HG02642 (cell line): ENCODE results near the gene HSD17B14.
"Not testable (repeated sequence)": the region's sequence is repeated elsewhere in the genome, so short reads cannot be mapped to it uniquely, and the experiment has no call there.

Experiments used
- ATAC-seq: cut with Tn5 transposase; IDR thresholded peaks from one replicate; pipeline ENCODE4 v1.9.1; 2021; ENCODE audit warnings: mild to moderate bottlenecking; ENCODE audit not compliant: unreplicated experiment, poor library complexity

The HSD17B14 gene

DNA sequence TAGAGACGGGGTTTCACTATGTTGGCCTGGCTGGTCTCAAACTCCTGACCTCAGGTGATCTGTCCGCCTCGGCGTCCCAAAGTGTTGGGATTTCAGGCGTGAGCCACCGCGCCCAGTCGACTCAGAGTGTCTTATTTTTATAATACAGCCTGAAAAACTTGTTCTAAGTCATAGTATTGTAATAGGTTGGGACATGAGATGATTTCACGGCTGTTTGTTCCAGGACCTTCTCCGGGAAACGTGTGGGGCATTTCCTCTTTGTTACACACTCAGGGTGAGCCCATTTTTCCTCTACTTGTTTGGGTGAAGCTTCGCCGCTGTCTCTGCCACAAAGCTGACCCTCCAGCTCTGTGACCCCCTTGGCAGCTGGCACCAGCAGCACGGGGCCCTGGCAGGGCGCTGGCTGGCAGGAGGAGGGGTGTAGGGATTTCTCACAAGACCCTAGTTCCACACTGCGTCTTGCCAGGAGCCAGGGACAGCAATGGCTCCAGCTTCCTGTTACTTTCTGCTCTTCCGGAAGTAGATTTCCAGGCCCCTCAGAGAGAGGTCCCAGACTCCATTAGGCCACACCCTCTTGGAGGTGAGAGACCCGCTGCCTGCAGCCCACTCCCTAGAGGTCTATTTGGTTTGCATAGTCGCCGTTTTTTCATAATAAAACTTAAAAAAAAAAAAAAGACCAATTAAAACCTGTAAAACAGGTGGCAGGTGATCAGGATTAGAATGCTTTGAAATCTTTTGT lies 65.4 kb downstream of the HSD17B14 start:
- no peak for ATAC-seq

DNA sequence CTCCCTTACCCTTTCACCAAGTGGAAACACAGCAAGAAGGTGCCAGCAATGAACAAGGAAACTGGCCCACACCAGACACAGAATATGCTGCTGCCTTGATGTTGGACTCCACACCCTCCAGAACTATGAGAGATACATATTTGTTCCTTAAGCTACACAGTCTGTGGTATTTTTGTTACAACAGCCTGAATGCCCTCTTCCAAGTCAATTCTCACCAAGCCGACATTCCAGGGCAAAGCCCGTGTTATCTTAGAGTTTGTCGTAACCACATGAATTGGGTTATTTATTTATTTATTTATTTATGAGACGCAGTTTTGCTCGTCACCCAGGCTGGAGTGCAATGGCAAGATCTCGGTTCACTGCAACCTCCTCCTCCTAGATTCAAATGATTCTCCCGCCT lies 66.0 kb downstream of the HSD17B14 start:
- ATAC-seq = no peak

DNA sequence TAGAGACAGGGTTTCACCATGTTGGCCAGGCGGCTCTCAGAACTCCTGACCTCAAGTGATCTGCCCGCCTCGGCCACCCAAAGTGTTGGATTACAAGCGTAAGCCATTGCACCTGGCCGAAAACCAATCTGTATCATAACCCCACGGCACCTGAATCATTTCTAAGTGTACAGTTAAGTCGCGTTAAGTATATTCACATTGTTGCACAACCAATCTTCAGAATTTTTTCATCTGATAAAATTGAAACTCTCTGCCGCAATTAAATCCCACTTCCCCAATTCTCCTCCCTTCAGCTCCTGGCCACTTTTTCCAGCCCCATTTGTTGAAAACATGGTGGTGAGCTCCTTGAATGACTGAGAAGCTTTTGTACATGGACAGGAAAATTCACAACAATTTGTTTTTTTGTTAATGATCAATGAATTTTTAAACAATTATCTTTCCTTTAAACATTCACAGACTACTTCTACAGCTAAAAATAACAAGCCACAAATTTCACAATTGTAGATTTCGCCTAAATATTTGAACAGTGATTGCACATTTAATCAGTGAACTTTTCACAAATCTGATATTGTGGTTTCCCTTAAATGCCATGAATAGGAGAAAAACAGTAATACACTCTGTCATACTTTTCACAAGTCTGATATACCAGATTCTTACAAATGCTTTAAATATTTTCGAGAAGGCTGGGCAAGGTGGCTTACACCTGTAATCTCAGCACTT lies 67.1 kb downstream of the HSD17B14 start:
- no peak for ATAC-seq

DNA sequence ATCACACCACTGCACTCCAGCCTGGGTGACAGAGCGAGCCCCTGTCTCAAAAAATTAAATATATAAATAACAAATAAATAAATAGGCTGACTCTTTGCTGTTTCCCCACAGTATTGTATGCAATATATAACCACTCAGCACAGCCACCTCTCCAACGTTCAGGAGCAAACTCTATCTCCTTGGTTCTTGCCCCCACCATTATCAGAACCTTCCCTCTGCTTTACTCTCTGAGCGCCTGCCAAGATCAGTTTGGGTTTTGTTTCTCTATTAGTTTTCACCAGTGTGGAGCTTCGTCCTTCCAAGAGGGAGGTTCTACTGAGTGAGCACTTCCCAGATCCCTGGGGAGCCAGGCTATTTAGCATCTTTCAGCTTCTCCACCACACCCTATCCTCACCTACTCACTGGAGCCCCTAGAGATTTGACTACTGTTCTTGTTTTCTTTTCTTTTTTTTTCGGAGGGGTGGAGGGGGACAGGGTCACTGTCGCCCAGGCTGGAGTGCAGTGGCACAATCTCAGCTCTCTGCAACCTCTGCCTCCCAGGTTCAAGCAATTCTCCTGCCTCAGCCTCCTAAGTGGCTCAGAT lies 68.0 kb downstream of the HSD17B14 start:
- not testable (repeated sequence) for ATAC-seq

DNA sequence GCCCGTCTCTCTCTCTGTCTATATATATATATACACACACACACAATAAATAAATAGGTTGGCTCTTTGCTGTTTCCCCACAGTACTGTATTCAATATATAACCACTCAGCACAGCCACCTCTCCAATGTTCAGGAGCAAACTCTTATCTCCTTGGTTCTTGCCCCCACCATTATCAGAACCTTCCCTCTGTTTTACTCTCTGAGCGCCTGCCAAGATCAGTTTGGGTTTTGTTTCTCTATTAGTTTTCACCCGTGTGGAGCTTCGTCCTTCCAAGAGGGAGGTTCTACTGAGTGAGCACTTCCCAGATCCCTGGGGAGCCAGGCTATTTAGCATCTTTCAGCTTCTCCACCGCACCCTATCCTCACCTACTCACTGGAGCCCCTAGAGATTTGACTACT lies 70.5 kb downstream of the HSD17B14 start:
- not testable (repeated sequence) for ATAC-seq
